NCI-H748 (cell line): ENCODE measurements around the gene METTL17.
A peak's percentile ranks its signal among the peaks of the same experiment; 100 is the strongest.
"Not testable (repeated sequence)": the region's sequence is repeated elsewhere in the genome, so short reads cannot be mapped to it uniquely, and the experiment has no call there.

Source experiments
- DNase-seq: peaks from one replicate; lab custom pipeline; 2025; ENCODE audit not compliant: unreplicated experiment; lab: John Stamatoyannopoulos, UW

Gene METTL17

GRCh38 chr14:21023817-21024584 is 34.2 kb downstream of the METTL17 start:
- DNase-seq = no peak

GRCh38 chr14:21024585-21025370 is 35.0 kb downstream of the METTL17 start, which contains the start of gene NDRG2:
Gene NDRG2, minus strand, starts transcription at chr14:21025061. Its CDS starts 1,746 bp downstream, at chr14:21023315.
- peak; percentile 77 for DNase-seq

- peak; percentile 23 for DNase-seq
These were observed 35.8 kb downstream of the METTL17 start for GRCh38 chr14:21025371-21026273.

- DNase-seq = no peak
These were observed 36.7 kb downstream of the METTL17 start for GRCh38 chr14:21026274-21026987.

- DNase-seq = no peak
These were observed 37.2 kb downstream of the METTL17 start for GRCh38 chr14:21026988-21027315.

GRCh38 chr14:21029917-21030316 is 40.1 kb downstream of the METTL17 start, which contains the start of gene TPPP2:
Gene TPPP2, plus strand, starts transcription at chr14:21030217. Its CDS starts 365 bp downstream, at chr14:21030582.
- DNase-seq = no peak

- DNase-seq = no peak
These were observed 40.8 kb downstream of the METTL17 start for GRCh38 chr14:21030531-21030930.

- DNase-seq = no peak
These were observed 42.7 kb downstream of the METTL17 start for GRCh38 chr14:21032326-21033132.

GRCh38 chr14:21033133-21033698 is 43.4 kb downstream of the METTL17 start:
- DNase-seq = no peak

GRCh38 chr14:21034707-21035106 is 44.9 kb downstream of the METTL17 start, which contains the start of gene RNASE13:
Gene RNASE13, minus strand, starts transcription at chr14:21034807. Its CDS starts 519 bp downstream, at chr14:21034288.
- DNase-seq = no peak

GRCh38 chr14:21036751-21037150 is 47.0 kb downstream of the METTL17 start:
- no peak for DNase-seq

- DNase-seq = no peak
These were observed 47.4 kb downstream of the METTL17 start for GRCh38 chr14:21037156-21037555.

GRCh38 chr14:21038441-21039422 is 49.0 kb downstream of the METTL17 start:
- DNase-seq = peak; percentile 6

- peak; percentile 19 for DNase-seq
These were observed 50.0 kb downstream of the METTL17 start for GRCh38 chr14:21039585-21040369.

GRCh38 chr14:21040370-21040925 is 50.7 kb downstream of the METTL17 start:
- DNase-seq = no peak

- DNase-seq = not testable (repeated sequence)
These were observed 51.2 kb downstream of the METTL17 start for GRCh38 chr14:21040941-21041340.
